ES-I3 (cell line): ENCODE measurements around the gene LCE6A.

ENCODE experiments used
- H3K36me3 ChIP-seq: 2 replicates; pipeline ENCODE4 v1.6.1; 2013; ENCODE audit warnings: mild to moderate bottlenecking, low read length, control low read depth, moderate library complexity; ENCODE audit not compliant: insufficient read depth
- H3K4me1 ChIP-seq: 2 replicates; pipeline ENCODE4 v1.6.1; 2013; ENCODE audit warnings: mild to moderate bottlenecking, control low read depth, low read length; ENCODE audit not compliant: insufficient read depth
- H3K9ac ChIP-seq: 2 replicates; pipeline ENCODE4 v1.6.1; 2013; ENCODE audit warnings: low read depth, mild to moderate bottlenecking, low read length, moderate library complexity
- H3K9me3 ChIP-seq: 2 replicates; pipeline ENCODE4 v1.6.1; 2013; ENCODE audit warnings: mild to moderate bottlenecking, low read length, moderate library complexity; ENCODE audit not compliant: control insufficient read depth, insufficient read depth

LCE6A gene

DNA sequence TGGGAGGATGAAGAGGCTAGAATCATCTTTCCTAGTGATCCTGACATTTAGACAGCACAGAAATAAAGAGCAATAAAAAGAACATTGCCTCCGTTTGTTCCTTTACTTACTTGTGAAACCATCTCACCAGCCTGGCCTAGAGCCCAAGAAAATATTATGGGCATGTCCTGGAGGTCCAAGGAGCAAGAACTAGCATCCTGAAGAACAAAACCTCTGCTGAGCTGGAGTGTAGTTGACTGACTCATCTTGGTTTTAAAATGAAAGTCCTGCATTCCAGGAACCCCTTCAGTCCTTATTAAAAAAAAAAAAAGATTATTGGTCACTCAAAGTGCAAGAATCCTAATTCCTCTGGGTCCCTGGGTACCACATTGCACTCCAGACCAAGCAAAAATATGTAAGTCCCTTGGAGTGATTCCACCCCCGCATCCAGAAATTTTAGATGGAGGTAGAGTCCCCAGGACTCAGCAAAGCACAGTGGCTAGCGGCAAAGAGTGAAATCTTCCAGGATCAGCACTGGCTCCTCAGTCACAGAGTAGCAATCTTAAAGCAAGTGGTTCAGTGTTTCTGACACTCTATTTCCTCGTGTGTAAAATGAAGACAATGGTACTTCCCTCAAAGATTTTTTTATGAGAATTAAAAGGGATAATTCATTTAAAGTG is 42.4 kb downstream of the LCE6A start:
- Histone ChIP-seq H3K9me3 (no peaks in the 10 kb centered on the region), H3K9ac (no peak overlapping the region), H3K36me3 (no peaks in the 10 kb centered on the region), H3K4me1 (no peaks in the 10 kb centered on the region)

DNA sequence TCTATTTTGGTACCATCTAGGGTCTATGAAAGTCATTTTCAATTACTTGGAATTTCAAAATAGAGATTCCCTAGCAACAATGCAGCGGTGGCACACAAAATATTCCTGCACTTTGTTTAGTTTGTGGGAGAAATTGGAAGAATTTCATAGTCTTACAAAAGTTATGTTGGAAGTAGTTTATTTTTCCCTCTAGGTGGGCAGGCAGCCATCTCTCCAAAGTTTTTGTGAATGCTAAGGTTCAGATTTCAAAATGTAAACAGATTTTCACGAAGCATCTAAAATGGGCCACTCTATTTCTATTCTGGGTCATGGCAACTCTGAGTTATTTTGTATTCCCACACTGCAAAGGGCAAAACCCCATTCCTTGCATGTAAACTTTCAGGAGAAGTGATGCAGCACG is 43.4 kb downstream of the LCE6A start:
- no peak overlapping the region for H3K9ac ChIP-seq
- no peaks in the 10 kb centered on the region for H3K36me3 ChIP-seq
- no peaks in the 10 kb centered on the region for H3K4me1 ChIP-seq
- no peaks in the 10 kb centered on the region for H3K9me3 ChIP-seq

- Histone ChIP-seq H3K9me3 (no peaks in the 10 kb centered on the region), H3K9ac (no peak overlapping the region), H3K36me3 (no peaks in the 10 kb centered on the region), H3K4me1 (no peaks in the 10 kb centered on the region)
Observed at GRCh38 chr1:152886758-152887409, 44.2 kb downstream of the LCE6A start.

DNA sequence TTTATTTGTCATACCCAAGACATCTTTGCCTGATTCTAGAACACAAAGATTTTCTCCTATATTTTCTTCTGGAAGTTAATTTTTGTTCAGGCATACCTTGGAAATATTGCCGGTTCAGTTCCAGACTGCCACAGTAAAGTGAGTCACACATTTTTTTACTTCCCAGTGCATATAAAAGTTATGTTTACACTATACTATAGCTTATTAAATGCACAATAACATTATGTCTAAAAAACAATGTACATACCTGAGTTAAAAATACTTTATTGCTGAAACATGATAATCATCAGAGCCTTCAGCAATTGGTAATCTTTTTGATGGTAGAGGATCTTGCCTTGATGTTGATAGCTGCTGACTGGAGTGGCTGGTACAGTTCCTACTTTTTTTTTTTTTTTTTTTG is 45.5 kb downstream of the LCE6A start:
- Histone ChIP-seq H3K9ac (no peak overlapping the region), H3K36me3 (no peaks in the 10 kb centered on the region), H3K9me3 (no peaks in the 10 kb centered on the region), H3K4me1 (no peaks in the 10 kb centered on the region)
